ENCODE data around the gene SPTBN4.
"Not testable (repeated sequence)": the region's sequence is repeated elsewhere in the genome, so short reads cannot be mapped to it uniquely, and the experiment has no call there.

SPTBN4 gene

GRCh38 chr19:40519352-40520322, 52.8 kb downstream of the SPTBN4 start:
- Histone ChIP-seq H2AFZ (no peak overlapping the region), H3K27ac (no peak overlapping the region), H3K4me1 (no peaks in the 10 kb centered on the region), H3K79me2 (no peaks in the 10 kb centered on the region), H3K9ac (no peak overlapping the region), H3K36me3 (ENCODE audit: control insufficient read depth, insufficient read depth, low read length) (no peaks in the 10 kb centered on the region), H3K9me3 (ENCODE audit: control insufficient read depth, low read length) (no peaks in the 10 kb centered on the region), H3K4me2 (ENCODE audit: low read length) (no peak overlapping the region), H3K4me3 (ENCODE audit: low read depth, low read length) (no peak overlapping the region), H3K27me3 (ENCODE audit: control insufficient read depth, insufficient read depth, low read length) (no peaks in the 10 kb centered on the region)
- no peak for TF ChIP-seq CTCF (IDR thresholded peaks at IDR 0.05)

- Histone ChIP-seq H3K9me3 (ENCODE audit: control insufficient read depth, low read length) (no peaks in the 10 kb centered on the region), H3K4me3 (ENCODE audit: low read depth, low read length) (no peak overlapping the region), H2AFZ (no peak overlapping the region), H3K4me2 (ENCODE audit: low read length) (no peak overlapping the region), H3K36me3 (ENCODE audit: control insufficient read depth, insufficient read depth, low read length) (no peaks in the 10 kb centered on the region), H3K27ac (no peak overlapping the region), H3K9ac (no peak overlapping the region), H3K27me3 (ENCODE audit: control insufficient read depth, insufficient read depth, low read length) (no peaks in the 10 kb centered on the region), H3K4me1 (no peaks in the 10 kb centered on the region), H3K79me2 (no peaks in the 10 kb centered on the region)
- no peak for TF ChIP-seq CTCF (IDR thresholded peaks at IDR 0.05)
These were observed 54.5 kb downstream of the SPTBN4 start for GRCh38 chr19:40521276-40521675.

GRCh38 chr19:40521900-40522299, 55.1 kb downstream of the SPTBN4 start:
- not testable (repeated sequence) for H3K9me3 ChIP-seq (ENCODE audit: control insufficient read depth, low read length); H3K27me3 ChIP-seq (ENCODE audit: control insufficient read depth, insufficient read depth, low read length); H3K36me3 ChIP-seq (ENCODE audit: control insufficient read depth, insufficient read depth, low read length); H3K4me2 ChIP-seq (ENCODE audit: low read length); H3K4me1 ChIP-seq; H2AFZ ChIP-seq; H3K9ac ChIP-seq; H3K4me3 ChIP-seq (ENCODE audit: low read depth, low read length); H3K27ac ChIP-seq; H3K79me2 ChIP-seq

- H2AFZ ChIP-seq = no peak overlapping the region
- H3K4me2 ChIP-seq (ENCODE audit: low read length) = no peak overlapping the region
- H3K4me1 ChIP-seq = no peaks in the 10 kb centered on the region
- H3K27ac ChIP-seq = no peak overlapping the region
- no peaks in the 10 kb centered on the region for H3K36me3 ChIP-seq (ENCODE audit: control insufficient read depth, insufficient read depth, low read length)
- no peaks in the 10 kb centered on the region for H3K27me3 ChIP-seq (ENCODE audit: control insufficient read depth, insufficient read depth, low read length)
- no peaks in the 10 kb centered on the region for H3K9me3 ChIP-seq (ENCODE audit: control insufficient read depth, low read length)
- peak; percentile 77 for TF ChIP-seq CTCF (IDR thresholded peaks at IDR 0.05)
- no peak overlapping the region for H3K9ac ChIP-seq
- no peak overlapping the region for H3K4me3 ChIP-seq (ENCODE audit: low read depth, low read length)
- H3K79me2 ChIP-seq = no peaks in the 10 kb centered on the region
These were observed 56.7 kb downstream of the SPTBN4 start for GRCh38 chr19:40523322-40524047.

- no peaks in the 10 kb centered on the region for H3K4me1 ChIP-seq
- H3K4me3 ChIP-seq (ENCODE audit: low read depth, low read length) = no peak overlapping the region
- no peaks in the 10 kb centered on the region for H3K27me3 ChIP-seq (ENCODE audit: control insufficient read depth, insufficient read depth, low read length)
- no peaks in the 10 kb centered on the region for H3K79me2 ChIP-seq
- H3K9ac ChIP-seq = no peak overlapping the region
- no peak overlapping the region for H3K4me2 ChIP-seq (ENCODE audit: low read length)
- no peak overlapping the region for H2AFZ ChIP-seq
- H3K9me3 ChIP-seq (ENCODE audit: control insufficient read depth, low read length) = no peaks in the 10 kb centered on the region
- no peak overlapping the region for H3K27ac ChIP-seq
- H3K36me3 ChIP-seq (ENCODE audit: control insufficient read depth, insufficient read depth, low read length) = no peaks in the 10 kb centered on the region
- no peak for TF ChIP-seq CTCF (IDR thresholded peaks at IDR 0.05)
These were observed 57.3 kb downstream of the SPTBN4 start for GRCh38 chr19:40524133-40524549.

Measured in parathyroid adenoma (tissue), 2 donors.